Tibial nerve (tissue), 4 donors: ENCODE measurements around the gene KDM5B.

Source experiments
- CTCF ChIP-seq, 5 experiments: fragments of 200-600 bp in 3 of 5; fragments of 450-650 bp in 2 of 5; sonication (generic) in 3 of 5; IDR thresholded peaks; one replicate each; pipeline ENCODE4 v1.5.1; 2016 to 2019; ENCODE audit warnings: antibody characterized with exemption in 5 of 5, mild to moderate bottlenecking in 3 of 5, moderate library complexity in 2 of 5
- EP300 ChIP-seq, 2 donors: sonication (generic); formaldehyde crosslinking; IDR thresholded peaks; one replicate each; pipeline ENCODE4 v1.6.1; 2017; ENCODE audit warnings: antibody characterized with exemption in 2 of 2, mild to moderate bottlenecking in 1 of 2
- POLR2A ChIP-seq, 2 donors: fragments of 450-650 bp; IDR thresholded peaks; one replicate each; pipeline ENCODE4 v1.6.1; 2017; ENCODE audit warnings: antibody characterized with exemption in 2 of 2, mild to moderate bottlenecking in 2 of 2, moderate library complexity in 2 of 2

GRCh38 chr1:202804126-202804525, 4.1 kb downstream of the KDM5B start:
- TF ChIP-seq POLR2A (IDR thresholded peaks at IDR 0.05) = no peak
- no peak for TF ChIP-seq CTCF (IDR thresholded peaks at IDR 0.05)
- no peak for TF ChIP-seq EP300 (IDR thresholded peaks at IDR 0.05)
